Omental fat pad (tissue), 4 donors: Measurements from ENCODE around the gene VPS35L. TPM values are rescaled to one million over a fixed set of nuclear protein-coding genes. Genes with fewer than 3 reads are reported as not detected.
A peak's percentile ranks its signal among the peaks of the same experiment; 100 is the strongest.

Source experiments
- ATAC-seq: fragments of 150-250 bp; one replicate; pipeline ENCODE4 v1.9.1; 2016; ENCODE audit warnings: mild to moderate bottlenecking, moderate library complexity; ENCODE audit not compliant: low FRiP score
- DNase-seq: peaks from one replicate; pipeline ENCODE4 v3.0.0-alpha.2; 2019; ENCODE audit warnings: low spot score
- CTCF ChIP-seq, 3 donors: fragments of 450-650 bp; IDR thresholded peaks; one replicate each; pipeline ENCODE4 v1.5.1; 2016 to 2017; ENCODE audit warnings: antibody characterized with exemption in 3 of 3, mild to moderate bottlenecking in 3 of 3, moderate library complexity in 2 of 3
- total RNA-seq, 4 donors: library from RNA; depleted of rRNA; stranded (reverse); fragments of >200 nt; gene quantifications; one replicate each; pipeline ENCODE4 v1.1.0, GENCODE V29; 2016

Gene VPS35L
- total RNA-seq, 4 donors from 2014 or later = 42.4 to 59.3 (median 43.1) TPM

GRCh38 chr16:19589106-19589505 lies 33.6 kb downstream of the VPS35L start:
- no peak for DNase-seq
- no peak for ATAC-seq
- no peak for TF ChIP-seq CTCF (IDR thresholded peaks at IDR 0.05)

GRCh38 chr16:19589771-19590302 lies 34.3 kb downstream of the VPS35L start:
- ATAC-seq (no peak), DNase-seq (no peak)
- no peak for TF ChIP-seq CTCF (IDR thresholded peaks at IDR 0.05)

- ATAC-seq (peak; percentile 97), DNase-seq (no peak)
- TF ChIP-seq CTCF (IDR thresholded peaks at IDR 0.05) = no peak
Observed at GRCh38 chr16:19595043-19595767, 39.7 kb downstream of the VPS35L start.

- no peak for TF ChIP-seq CTCF (IDR thresholded peaks at IDR 0.05)
- DNase-seq = no peak
- no peak for ATAC-seq
Observed at GRCh38 chr16:19598805-19599510, 43.5 kb downstream of the VPS35L start.

- ATAC-seq = no peak
- no peak for TF ChIP-seq CTCF (IDR thresholded peaks at IDR 0.05)
- no peak for DNase-seq
Observed at GRCh38 chr16:19599968-19600716, 44.6 kb downstream of the VPS35L start.

- DNase-seq = no peak
- peak in 1 of 3 donors; percentile 5 for TF ChIP-seq CTCF (IDR thresholded peaks at IDR 0.05)
Observed at GRCh38 chr16:19601083-19601976, 45.8 kb downstream of the VPS35L start.

More at GRCh38 chr16:19601083-19601976, 45.8 kb downstream of the VPS35L start:
- ATAC-seq = no peak
